Esophagus squamous epithelium (tissue), 4 donors: ENCODE data around the gene C12orf42.

Experiments used
- POLR2A ChIP-seq, 4 donors: fragments of 450-650 bp; IDR thresholded peaks; one replicate each; pipeline ENCODE4 v1.6.1; 2017; ENCODE audit warnings: antibody characterized with exemption in 4 of 4, mild to moderate bottlenecking in 4 of 4, moderate library complexity in 3 of 4
- TF ChIP-seq, protein P1 (sequence below), 6 experiments: fragments of 450-650 bp in 4 of 6; fragments of 200-600 bp in 2 of 6; sonication (generic) in 2 of 6; IDR thresholded peaks; one replicate each; pipeline ENCODE4 v1.5.1; 2016 to 2019; ENCODE audit warnings: antibody characterized with exemption in 6 of 6, mild to moderate bottlenecking in 4 of 6, moderate library complexity in 4 of 6

DNA sequence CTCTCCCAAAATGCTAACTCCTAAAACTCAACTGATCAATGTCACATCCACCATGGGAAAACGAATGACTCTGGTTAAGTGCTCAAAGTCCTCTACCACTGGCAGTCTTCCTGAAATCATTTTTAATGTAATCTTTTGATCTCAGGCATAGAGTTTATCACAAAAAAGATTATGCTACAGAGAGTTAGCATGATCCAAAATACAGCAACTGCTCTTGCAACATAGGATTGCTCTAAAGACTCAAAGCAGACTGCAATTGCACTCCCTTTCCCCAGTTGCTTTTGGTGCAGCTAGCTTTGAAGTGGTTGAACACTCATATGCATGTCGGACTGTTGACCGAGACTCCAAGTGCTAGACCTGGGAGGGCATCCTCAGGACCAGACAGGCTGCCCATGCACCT lies 109.3 kb downstream of the C12orf42 start:
- TF ChIP-seq, protein P1, sequence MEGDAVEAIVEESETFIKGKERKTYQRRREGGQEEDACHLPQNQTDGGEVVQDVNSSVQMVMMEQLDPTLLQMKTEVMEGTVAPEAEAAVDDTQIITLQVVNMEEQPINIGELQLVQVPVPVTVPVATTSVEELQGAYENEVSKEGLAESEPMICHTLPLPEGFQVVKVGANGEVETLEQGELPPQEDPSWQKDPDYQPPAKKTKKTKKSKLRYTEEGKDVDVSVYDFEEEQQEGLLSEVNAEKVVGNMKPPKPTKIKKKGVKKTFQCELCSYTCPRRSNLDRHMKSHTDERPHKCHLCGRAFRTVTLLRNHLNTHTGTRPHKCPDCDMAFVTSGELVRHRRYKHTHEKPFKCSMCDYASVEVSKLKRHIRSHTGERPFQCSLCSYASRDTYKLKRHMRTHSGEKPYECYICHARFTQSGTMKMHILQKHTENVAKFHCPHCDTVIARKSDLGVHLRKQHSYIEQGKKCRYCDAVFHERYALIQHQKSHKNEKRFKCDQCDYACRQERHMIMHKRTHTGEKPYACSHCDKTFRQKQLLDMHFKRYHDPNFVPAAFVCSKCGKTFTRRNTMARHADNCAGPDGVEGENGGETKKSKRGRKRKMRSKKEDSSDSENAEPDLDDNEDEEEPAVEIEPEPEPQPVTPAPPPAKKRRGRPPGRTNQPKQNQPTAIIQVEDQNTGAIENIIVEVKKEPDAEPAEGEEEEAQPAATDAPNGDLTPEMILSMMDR (IDR thresholded peaks at IDR 0.05): no peak
- TF ChIP-seq POLR2A (IDR thresholded peaks at IDR 0.05): no peak
